Posterior cingulate gyrus (tissue), 11 donors: ENCODE data around the gene ZNF649.

ENCODE experiments used
- DNase-seq, 10 donors: peaks; one replicate each; pipeline versions ENCODE4 v3.0.0 to v3.0.0-alpha.2; 2020 to 2021; ENCODE audit warnings: mixed read lengths in 3 of 10
- intact Hi-C: fragments of 100-400 bp; cut with DNase I; formaldehyde crosslinking; loops from one replicate; pipeline ENCODE4 v1.15.1; 2023

ZNF649 gene

GRCh38 chr19:51891193-51891747, 13.5 kb downstream of the ZNF649 start:
- no peak for DNase-seq
- intact Hi-C loops = no loop called here

GRCh38 chr19:51889934-51890333, 14.9 kb downstream of the ZNF649 start:
- intact Hi-C loops = loop anchor here (5.0 kb wide), 1 partner anchor 97 kb away; the partner anchor contains the start of gene ZNF350
- no peak for DNase-seq

GRCh38 chr19:51887522-51888498, 17.0 kb downstream of the ZNF649 start, which contains the start of gene ZNF577:
Gene ZNF577 (minus strand): TSS chr19:51887951. CDS start chr19:51880382, 7,569 bp downstream.
- intact Hi-C loops = loop anchor here (5.0 kb wide), 1 partner anchor 99 kb away; the partner anchor contains the start of gene ZNF350
- peak; percentile 73 to 98 (median 88) for DNase-seq

- intact Hi-C loops = loop anchor here (5.0 kb wide), 1 partner anchor 103 kb away; the partner anchor contains the start of gene ZNF350
These were observed 20.1 kb downstream of the ZNF649 start for GRCh38 chr19:51884713-51885112.

GRCh38 chr19:51882518-51882917, 22.3 kb downstream of the ZNF649 start:
- intact Hi-C loops = no loop called here
- no peak for DNase-seq

More at GRCh38 chr19:51884713-51885112, 20.1 kb downstream of the ZNF649 start:
- DNase-seq = no peak

GRCh38 chr19:51873097-51873496, 31.7 kb downstream of the ZNF649 start:
- DNase-seq = no peak
- intact Hi-C loops = no loop called here

- intact Hi-C loops = no loop called here
- no peak for DNase-seq
These were observed 42.8 kb downstream of the ZNF649 start for GRCh38 chr19:51861870-51862622.
